ENCODE results near the gene DOCK1. TPM values are rescaled to one million over a fixed set of nuclear protein-coding genes. Genes with fewer than 3 reads are reported as not detected.

DOCK1 gene
- polyA plus RNA-seq, 1 of the 3 experiments (the other 2 are of a cell fraction): 15.5 TPM

GRCh38 chr10:127345231-127345965, 440.2 kb downstream of the DOCK1 start:
- Histone ChIP-seq H3K4me3 (ENCODE audit: low read depth in 2 of 2, low read length in 1 of 2) (no peak overlapping the region), H3K27me3 (ENCODE audit: insufficient read depth) (no peaks in the 10 kb centered on the region), H3F3A (replicated peaks; ENCODE audit: insufficient read depth) (no peaks in the 10 kb centered on the region), H2AFZ (ENCODE audit: low read depth) (no peak overlapping the region), H3K9me2 (no peaks in the 10 kb centered on the region), H3K4me1 (ENCODE audit: control insufficient read depth in 1 of 2, insufficient read depth in 2 of 2, low read depth in 1 of 2, low read length in 1 of 2) (no peaks in the 10 kb centered on the region), H3K9ac (no peak overlapping the region), H3K4me2 (no peak overlapping the region), H3K36me3 (replicated peaks in 1 of 2; ENCODE audit: control insufficient read depth in 1 of 2, insufficient read depth in 2 of 2, low read length in 1 of 2) (peaks cover 11 to 20% of the 10 kb centered on the region in 2 experiments), H4K20me1 (ENCODE audit: insufficient read depth) (no peaks in the 10 kb centered on the region), H3K27ac (ENCODE audit: low read depth in 2 of 2, low read length in 1 of 2) (no peak overlapping the region), H3K9me3 (no peaks in the 10 kb centered on the region), H3K79me2 (ENCODE audit: insufficient read depth) (no peaks in the 10 kb centered on the region)
- ChIA-PET POLR2A (no interaction called here), CTCF (no interaction called here)
- 95% methylated on average over 17 of the region's 17 CpGs for WGBS (ENCODE audit: low lambda C conversion rate)
- TF ChIP-seq GABPA (IDR thresholded peaks at IDR 0.05; ENCODE audit: low read depth): no peak
- TF ChIP-seq RCOR1 (IDR thresholded peaks at IDR 0.05; ENCODE audit: low read length): no peak
- no peak for TF ChIP-seq ELF1 (IDR thresholded peaks at IDR 0.05)
- no peak for TF ChIP-seq NFIC (IDR thresholded peaks at IDR 0.05; ENCODE audit: borderline replicate concordance)
- TF ChIP-seq GATA2 (CRISPR knock-in tag; IDR thresholded peaks at IDR 0.05): no peak
- TF ChIP-seq PBX3 (IDR thresholded peaks at IDR 0.05): no peak
- DNase-seq: no peak

GRCh38 chr10:127346604-127347003, 441.4 kb downstream of the DOCK1 start:
- Histone ChIP-seq H4K20me1 (ENCODE audit: insufficient read depth) (no peaks in the 10 kb centered on the region), H3K4me3 (ENCODE audit: low read depth in 2 of 2, low read length in 1 of 2) (no peak overlapping the region), H3K27me3 (ENCODE audit: insufficient read depth) (no peaks in the 10 kb centered on the region), H3K79me2 (ENCODE audit: insufficient read depth) (no peaks in the 10 kb centered on the region), H3K4me2 (no peak overlapping the region), H3F3A (replicated peaks; ENCODE audit: insufficient read depth) (no peaks in the 10 kb centered on the region), H3K27ac (ENCODE audit: low read depth in 2 of 2, low read length in 1 of 2) (no peak overlapping the region), H3K4me1 (ENCODE audit: control insufficient read depth in 1 of 2, insufficient read depth in 2 of 2, low read depth in 1 of 2, low read length in 1 of 2) (no peaks in the 10 kb centered on the region), H3K9me3 (no peaks in the 10 kb centered on the region), H3K36me3 (replicated peaks in 1 of 2; ENCODE audit: control insufficient read depth in 1 of 2, insufficient read depth in 2 of 2, low read length in 1 of 2) (peaks cover 8 to 20% of the 10 kb centered on the region in 2 experiments), H2AFZ (ENCODE audit: low read depth) (no peak overlapping the region), H3K9me2 (no peaks in the 10 kb centered on the region), H3K9ac (no peak overlapping the region)
- ChIA-PET POLR2A (no interaction called here), CTCF (no interaction called here)
- WGBS (ENCODE audit: low lambda C conversion rate): 95% methylated on average over 10 of the region's 11 CpGs
- DNase-seq: no peak
- TF ChIP-seq JUND (IDR thresholded peaks at IDR 0.05): no peak
- TF ChIP-seq NFIC (IDR thresholded peaks at IDR 0.05; ENCODE audit: borderline replicate concordance): no peak
- no peak for TF ChIP-seq ELF1 (IDR thresholded peaks at IDR 0.05)
- no peak for TF ChIP-seq TEAD4 (IDR thresholded peaks at IDR 0.05; ENCODE audit: borderline replicate concordance, insufficient read depth)

- Histone ChIP-seq H3K4me2 (no peak overlapping the region), H3K36me3 (replicated peaks in 1 of 2; ENCODE audit: control insufficient read depth in 1 of 2, insufficient read depth in 2 of 2, low read length in 1 of 2) (peaks cover 8 to 20% of the 10 kb centered on the region in 2 experiments), H3K4me3 (ENCODE audit: low read depth in 2 of 2, low read length in 1 of 2) (no peak overlapping the region), H3K9ac (no peak overlapping the region), H3K4me1 (ENCODE audit: control insufficient read depth in 1 of 2, insufficient read depth in 2 of 2, low read depth in 1 of 2, low read length in 1 of 2) (no peaks in the 10 kb centered on the region), H3K27ac (ENCODE audit: low read depth in 2 of 2, low read length in 1 of 2) (no peak overlapping the region), H2AFZ (ENCODE audit: low read depth) (no peak overlapping the region), H3K27me3 (ENCODE audit: insufficient read depth) (no peaks in the 10 kb centered on the region), H3K9me2 (no peaks in the 10 kb centered on the region), H4K20me1 (ENCODE audit: insufficient read depth) (no peaks in the 10 kb centered on the region), H3K9me3 (no peaks in the 10 kb centered on the region), H3F3A (replicated peaks; ENCODE audit: insufficient read depth) (no peaks in the 10 kb centered on the region), H3K79me2 (ENCODE audit: insufficient read depth) (no peaks in the 10 kb centered on the region)
- DNase-seq: no peak
- WGBS (ENCODE audit: low lambda C conversion rate): 94% methylated on average over 23 of the region's 23 CpGs
- ChIA-PET CTCF (no interaction called here), POLR2A (no interaction called here)
- no peak for TF ChIP-seq JUND (IDR thresholded peaks at IDR 0.05)
- TF ChIP-seq ELF1 (IDR thresholded peaks at IDR 0.05): no peak
- TF ChIP-seq TCF12 (IDR thresholded peaks at IDR 0.05): no peak
- TF ChIP-seq TEAD4 (IDR thresholded peaks at IDR 0.05; ENCODE audit: borderline replicate concordance, insufficient read depth): no peak
- TF ChIP-seq IRF3 (IDR thresholded peaks at IDR 0.05; ENCODE audit: low read depth, low read length): no peak
- TF ChIP-seq FOSL2 (IDR thresholded peaks at IDR 0.05; ENCODE audit: borderline replicate concordance, low read depth): no peak
- TF ChIP-seq MXI1 (IDR thresholded peaks at IDR 0.05; ENCODE audit: low read depth, low read length): no peak
- TF ChIP-seq EP300 (IDR thresholded peaks at IDR 0.05; ENCODE audit: borderline replicate concordance in 1 of 2, low read depth in 1 of 2, low read length in 1 of 2): no peak
- TF ChIP-seq MEF2A (IDR thresholded peaks at IDR 0.05; ENCODE audit: borderline replicate concordance, low read depth): no peak
- TF ChIP-seq RAD21 (IDR thresholded peaks at IDR 0.05; ENCODE audit: low read length): no peak
- TF ChIP-seq EZH2phosphoT487 (IDR thresholded peaks at IDR 0.05; ENCODE audit: borderline replicate concordance, low read depth): no peak
- no peak for TF ChIP-seq SIN3A (IDR thresholded peaks at IDR 0.05; ENCODE audit: borderline replicate concordance, low read depth, low read length)
- no peak for TF ChIP-seq YY1 (IDR thresholded peaks at IDR 0.05; ENCODE audit: low read depth)
- no peak for TF ChIP-seq GATA2 (CRISPR knock-in tag; IDR thresholded peaks at IDR 0.05)
Observed at GRCh38 chr10:127347202-127347959, 442.2 kb downstream of the DOCK1 start.

All from SK-N-SH (cell line).